Activated CD8-positive, alpha-beta T cell treated with anti-CD3 and anti-CD28 coated beads for 36 hours (primary cell): Measurements from ENCODE around the gene STX1A. TPM values are rescaled to one million over a fixed set of nuclear protein-coding genes. Genes with fewer than 3 reads are reported as not detected.

ENCODE experiments used
- ATAC-seq: fragments of 200-7000 bp; cut with Tn5 transposase; one replicate; pipeline ENCODE4 v1.10.0; 2021; ENCODE audit warnings: mild to moderate bottlenecking, moderate library complexity
- CTCF ChIA-PET: fragments of 350-600 bp; sonication (Branson Sonifier 250); formaldehyde crosslinking; loops from one replicate; lab custom pipeline; 2021; ENCODE audit warnings: antibody characterized with exemption; lab: Charles Lee
- POLR2A ChIA-PET: fragments of 350-600 bp; sonication (Branson Sonifier 250); formaldehyde crosslinking; loops from one replicate; lab custom pipeline; 2021; ENCODE audit warnings: antibody characterized with exemption; lab: Charles Lee
- DNase-seq: peaks from one replicate; pipeline ENCODE4 v3.0.0-alpha.2; 2020
- H3K27ac Mint-ChIP-seq: one replicate; pipeline ENCODE4 v1.8.0; 2021; ENCODE audit warnings: mild to moderate bottlenecking, mixed read lengths
- H3K27me3 Mint-ChIP-seq: one replicate; pipeline ENCODE4 v1.8.0; 2021; ENCODE audit warnings: mixed read lengths
- H3K36me3 Mint-ChIP-seq: one replicate; pipeline ENCODE4 v1.8.0; 2021; ENCODE audit warnings: low read depth, mixed read lengths
- H3K4me1 Mint-ChIP-seq: one replicate; pipeline ENCODE4 v1.8.0; 2021; ENCODE audit warnings: low read depth, mixed read lengths
- H3K4me3 Mint-ChIP-seq: one replicate; pipeline ENCODE4 v1.8.0; 2021; ENCODE audit warnings: mild to moderate bottlenecking, moderate library complexity, mixed read lengths
- H3K9me3 Mint-ChIP-seq: one replicate; pipeline ENCODE4 v1.8.0; 2021; ENCODE audit warnings: mixed read lengths
- CTCF ChIP-seq: fragments of 200-600 bp; IDR thresholded peaks from one replicate; pipeline ENCODE4 v1.8.0; 2022; ENCODE audit warnings: antibody characterized with exemption, mild to moderate bottlenecking
- intact Hi-C: fragments of 100-400 bp; cut with micrococcal nuclease; formaldehyde crosslinking; loops from one replicate; pipeline ENCODE4 v1.10.0; 2022
- total RNA-seq, 2 experiments: library from RNA; stranded (reverse); gene quantifications; one replicate each; pipeline ENCODE4 v1.2.3, GENCODE V29; 2021

STX1A gene
- total RNA-seq, 2 experiments from 2014 or later, result 11.4 to 11.5 TPM

GRCh38 chr7:73705551-73705920 is 13.9 kb downstream of the STX1A start:
- Mint-ChIP-seq H3K9me3 (no peaks in the 10 kb centered on the region), H3K4me1 (peaks cover 16% of the 10 kb centered on the region)

GRCh38 chr7:73704640-73705550 is 14.6 kb downstream of the STX1A start:
- POLR2A ChIA-PET, result interaction anchor here (1.0 kb wide), 1 partner anchor 11 kb away, joined by 5 read pairs; no protein-coding TSS in a partner anchor

More at GRCh38 chr7:73705551-73705920, 13.9 kb downstream of the STX1A start:
- Mint-ChIP-seq H3K27me3 (no peaks in the 10 kb centered on the region), H3K27ac (no peak overlapping the region), H3K36me3 (peaks cover 6% of the 10 kb centered on the region), H3K4me3 (no peak overlapping the region)
- DNase-seq (no peak), ATAC-seq (no peak)
- no peak for TF ChIP-seq CTCF
- CTCF ChIA-PET, result interaction anchor here (1.1 to 1.9 kb wide), 4 partner anchors 20 to 99 kb away, joined by 3 to 5 read pairs (median 3); no protein-coding TSS in a partner anchor
- intact Hi-C loops, result no loop called here
- POLR2A ChIA-PET, result interaction anchor here (1.0 to 1.2 kb wide), 2 partner anchors 10 to 30 kb away, joined by 5 read pairs; no protein-coding TSS in a partner anchor

GRCh38 chr7:73703757-73704639 is 15.5 kb downstream of the STX1A start:
- no peak overlapping the region for H3K27ac Mint-ChIP-seq
- no peak overlapping the region for H3K4me3 Mint-ChIP-seq
- CTCF ChIA-PET, result interaction anchor here (0.6 to 1.9 kb wide), 2 partner anchors 97 kb away, joined by 3 to 5 read pairs; no protein-coding TSS in a partner anchor
- peaks cover 6% of the 10 kb centered on the region for H3K36me3 Mint-ChIP-seq
- H3K27me3 Mint-ChIP-seq, result no peaks in the 10 kb centered on the region
- peaks cover 16% of the 10 kb centered on the region for H3K4me1 Mint-ChIP-seq
- no peak for TF ChIP-seq CTCF
- H3K9me3 Mint-ChIP-seq, result no peaks in the 10 kb centered on the region
- POLR2A ChIA-PET, result no interaction called here
- intact Hi-C loops, result no loop called here
- DNase-seq, result peak; percentile 59
- peak; percentile 76 for ATAC-seq

More at GRCh38 chr7:73704640-73705550, 14.6 kb downstream of the STX1A start:
- Mint-ChIP-seq H3K27ac (no peak overlapping the region), H3K36me3 (peaks cover 6% of the 10 kb centered on the region), H3K4me3 (no peak overlapping the region), H3K27me3 (no peaks in the 10 kb centered on the region), H3K4me1 (peaks cover 16% of the 10 kb centered on the region), H3K9me3 (no peaks in the 10 kb centered on the region)
- intact Hi-C loops, result no loop called here
- CTCF ChIA-PET, result interaction anchor here (1.1 to 1.9 kb wide), 4 partner anchors 20 to 98 kb away, joined by 3 to 5 read pairs (median 3); no protein-coding TSS in a partner anchor
- TF ChIP-seq CTCF, result no peak
- no peak for ATAC-seq
- no peak for DNase-seq

GRCh38 chr7:73703225-73703624 is 16.2 kb downstream of the STX1A start:
- H3K4me3 Mint-ChIP-seq, result no peak overlapping the region
- no peaks in the 10 kb centered on the region for H3K9me3 Mint-ChIP-seq

More at GRCh38 chr7:73703225-73703624, 16.2 kb downstream of the STX1A start:
- no peaks in the 10 kb centered on the region for H3K27me3 Mint-ChIP-seq
- DNase-seq (no peak), ATAC-seq (no peak)
- peaks cover 16% of the 10 kb centered on the region for H3K4me1 Mint-ChIP-seq
- no peak for TF ChIP-seq CTCF
- H3K36me3 Mint-ChIP-seq, result peaks cover 11% of the 10 kb centered on the region
- intact Hi-C loops, result no loop called here
- no peak overlapping the region for H3K27ac Mint-ChIP-seq
- ChIA-PET POLR2A (no interaction called here), CTCF (interaction anchor here (0.9 to 1.5 kb wide), 2 partner anchors 11 to 31 kb away, joined by 3 to 4 read pairs; no protein-coding TSS in a partner anchor)
